Coronary artery (tissue), 2 donors: ENCODE results near the gene RTN3.

Experiments used
- DNase-seq: peaks from one replicate; pipeline ENCODE4 v3.0.0-alpha.2; 2017; ENCODE audit warnings: low spot score
- H3K27ac ChIP-seq, 2 donors: fragments of 200-600 bp; sonication (generic); one replicate each; pipeline ENCODE4 v1.5.1; 2016 to 2019
- H3K4me3 ChIP-seq: fragments of 200-600 bp; sonication (generic); 2 replicates; pipeline ENCODE4 v1.5.1; 2016; ENCODE audit warnings: mild to moderate bottlenecking, moderate library complexity
- TF ChIP-seq, protein P1 (sequence below): fragments of 200-600 bp; sonication (generic); IDR thresholded peaks from one replicate; pipeline ENCODE4 v1.5.1; 2019; ENCODE audit warnings: antibody characterized with exemption

The RTN3 gene

DNA sequence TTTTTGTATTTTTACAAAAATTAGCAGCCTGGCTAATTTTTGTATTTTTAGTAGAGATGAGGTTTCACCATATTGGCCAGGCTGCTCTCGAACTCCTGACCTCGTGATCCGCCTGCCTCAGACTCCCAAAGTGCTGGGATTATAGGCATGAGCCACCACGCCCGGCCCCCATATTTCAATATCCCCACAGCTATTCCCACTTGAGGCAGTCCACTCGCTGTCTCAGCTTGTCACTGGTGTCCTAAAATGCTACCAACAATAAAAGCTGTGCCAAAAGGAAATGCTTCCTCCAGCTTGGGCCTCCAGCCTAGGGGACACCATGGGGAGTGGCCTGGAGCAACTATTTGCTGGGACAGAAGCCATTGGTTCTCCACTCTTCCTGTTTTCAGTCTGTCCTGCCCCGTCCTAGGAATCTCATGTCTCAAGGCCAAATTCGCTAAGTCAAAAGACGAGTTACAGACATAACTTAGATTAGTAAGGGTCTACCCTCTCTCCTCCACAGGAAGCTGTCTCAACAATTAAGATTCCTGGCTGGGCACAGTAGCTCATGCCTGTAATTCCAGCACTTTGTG is 124.6 kb downstream of the RTN3 start:
- Histone ChIP-seq H3K27ac (peak overlapping the region in 1 of 2 donors; percentile 29), H3K4me3 (no peak overlapping the region)
- TF ChIP-seq, protein P1, sequence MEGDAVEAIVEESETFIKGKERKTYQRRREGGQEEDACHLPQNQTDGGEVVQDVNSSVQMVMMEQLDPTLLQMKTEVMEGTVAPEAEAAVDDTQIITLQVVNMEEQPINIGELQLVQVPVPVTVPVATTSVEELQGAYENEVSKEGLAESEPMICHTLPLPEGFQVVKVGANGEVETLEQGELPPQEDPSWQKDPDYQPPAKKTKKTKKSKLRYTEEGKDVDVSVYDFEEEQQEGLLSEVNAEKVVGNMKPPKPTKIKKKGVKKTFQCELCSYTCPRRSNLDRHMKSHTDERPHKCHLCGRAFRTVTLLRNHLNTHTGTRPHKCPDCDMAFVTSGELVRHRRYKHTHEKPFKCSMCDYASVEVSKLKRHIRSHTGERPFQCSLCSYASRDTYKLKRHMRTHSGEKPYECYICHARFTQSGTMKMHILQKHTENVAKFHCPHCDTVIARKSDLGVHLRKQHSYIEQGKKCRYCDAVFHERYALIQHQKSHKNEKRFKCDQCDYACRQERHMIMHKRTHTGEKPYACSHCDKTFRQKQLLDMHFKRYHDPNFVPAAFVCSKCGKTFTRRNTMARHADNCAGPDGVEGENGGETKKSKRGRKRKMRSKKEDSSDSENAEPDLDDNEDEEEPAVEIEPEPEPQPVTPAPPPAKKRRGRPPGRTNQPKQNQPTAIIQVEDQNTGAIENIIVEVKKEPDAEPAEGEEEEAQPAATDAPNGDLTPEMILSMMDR = no peak
- no peak for DNase-seq
